Measurements from ENCODE around the gene DNAH14.
A peak's percentile ranks its signal among the peaks of the same experiment; 100 is the strongest.
"Not testable (repeated sequence)": the region's sequence is repeated elsewhere in the genome, so short reads cannot be mapped to it uniquely, and the experiment has no call there.

DNAH14 gene

DNA sequence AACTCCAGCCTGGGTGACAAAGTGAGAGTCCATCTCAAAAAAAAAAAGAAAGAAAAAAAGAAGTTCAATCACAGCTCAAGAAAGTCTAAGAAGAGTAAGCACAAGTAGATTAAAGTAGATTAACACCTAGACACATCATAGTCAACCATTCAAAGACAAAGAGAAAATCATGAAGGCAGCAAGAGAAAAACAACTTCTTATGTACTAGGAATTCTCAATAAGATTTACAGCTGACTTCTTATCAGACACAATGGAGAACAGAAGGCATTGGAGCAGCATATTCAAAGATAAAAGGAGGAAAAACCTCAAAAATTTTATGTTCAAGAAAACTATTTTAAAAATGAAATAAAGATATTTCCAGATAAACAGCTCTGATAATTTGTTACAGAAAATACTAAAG, 351.1 kb downstream of the DNAH14 start:
- H3K27me3 Mint-ChIP-seq, result peaks cover 13% of the 10 kb centered on the region
- ATAC-seq, result no peak
- H3K4me1 Mint-ChIP-seq, result no peaks in the 10 kb centered on the region
- DNase-seq, result no peak
- peaks cover 8 to 21% of the 10 kb centered on the region in 2 donors for H3K9me3 Mint-ChIP-seq
- no peak overlapping the region for H3K4me3 Mint-ChIP-seq
- no peak overlapping the region for H3K27ac Mint-ChIP-seq

- Mint-ChIP-seq H3K27me3 (no peaks in the 10 kb centered on the region), H3K27ac (no peak overlapping the region), H3K4me3 (no peak overlapping the region), H3K9me3 (peaks cover 6 to 16% of the 10 kb centered on the region in 2 donors), H3K4me1 (no peaks in the 10 kb centered on the region)
- no peak for ATAC-seq
- no peak for DNase-seq
These were observed 360.8 kb downstream of the DNAH14 start for GRCh38 chr1:225290244-225290643.

DNA sequence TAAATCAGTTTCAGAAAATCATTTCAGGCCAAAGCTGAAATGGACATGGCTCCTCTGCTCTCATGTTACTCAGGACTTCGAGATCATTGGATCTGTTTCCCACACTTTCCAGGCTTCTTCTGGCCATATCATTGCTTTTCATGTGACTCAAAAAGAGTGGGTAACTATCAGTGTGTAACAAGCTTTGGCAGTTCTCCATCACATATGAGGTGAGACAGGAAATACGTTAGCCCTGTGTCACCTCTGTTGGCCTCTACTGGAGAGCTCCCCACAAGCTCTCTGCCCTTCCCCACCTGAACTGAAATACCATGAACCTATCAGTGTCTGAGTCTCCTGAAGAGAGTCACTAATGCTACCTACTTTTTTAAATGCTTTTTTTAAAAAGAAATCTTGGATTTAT, 370.1 kb downstream of the DNAH14 start:
- no peak for ATAC-seq
- Mint-ChIP-seq H3K4me1 (no peaks in the 10 kb centered on the region), H3K27me3 (peaks cover 9% of the 10 kb centered on the region), H3K27ac (no peak overlapping the region), H3K4me3 (no peak overlapping the region), H3K9me3 (peaks cover 16 to 31% of the 10 kb centered on the region in 2 donors)
- DNase-seq, result no peak

DNA sequence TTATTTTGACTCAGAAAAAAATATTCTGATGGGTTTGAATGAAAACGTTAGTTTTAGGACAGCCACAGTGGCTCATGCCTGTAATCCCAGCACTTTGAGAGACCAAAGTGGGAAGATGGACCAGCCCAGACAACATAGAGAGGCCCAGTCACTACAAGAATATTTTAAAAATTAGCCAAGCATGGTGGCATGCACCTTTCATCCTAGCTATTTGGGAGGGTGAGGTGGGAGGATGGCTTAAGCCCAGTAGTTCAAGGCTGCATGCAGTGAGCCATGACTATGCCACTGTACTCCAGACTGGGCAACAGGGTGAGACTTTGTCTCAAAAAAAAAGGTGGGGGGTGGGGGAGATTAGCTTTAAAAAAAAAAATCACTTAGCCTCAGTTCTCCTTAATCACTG, 370.9 kb downstream of the DNAH14 start:
- ATAC-seq (no peak), DNase-seq (no peak)
- no peak overlapping the region for H3K27ac Mint-ChIP-seq
- peaks cover 8 to 24% of the 10 kb centered on the region in 2 donors for H3K9me3 Mint-ChIP-seq
- H3K4me1 Mint-ChIP-seq, result no peaks in the 10 kb centered on the region
- H3K4me3 Mint-ChIP-seq, result no peak overlapping the region
- peaks cover 9% of the 10 kb centered on the region for H3K27me3 Mint-ChIP-seq

- Mint-ChIP-seq H3K4me3 (no peak overlapping the region), H3K27ac (no peak overlapping the region), H3K4me1 (no peaks in the 10 kb centered on the region), H3K27me3 (no peaks in the 10 kb centered on the region), H3K9me3 (no peaks in the 10 kb centered on the region)
- no peak for ATAC-seq
- DNase-seq, result no peak
These were observed 375.5 kb downstream of the DNAH14 start for GRCh38 chr1:225304996-225305395.

DNA sequence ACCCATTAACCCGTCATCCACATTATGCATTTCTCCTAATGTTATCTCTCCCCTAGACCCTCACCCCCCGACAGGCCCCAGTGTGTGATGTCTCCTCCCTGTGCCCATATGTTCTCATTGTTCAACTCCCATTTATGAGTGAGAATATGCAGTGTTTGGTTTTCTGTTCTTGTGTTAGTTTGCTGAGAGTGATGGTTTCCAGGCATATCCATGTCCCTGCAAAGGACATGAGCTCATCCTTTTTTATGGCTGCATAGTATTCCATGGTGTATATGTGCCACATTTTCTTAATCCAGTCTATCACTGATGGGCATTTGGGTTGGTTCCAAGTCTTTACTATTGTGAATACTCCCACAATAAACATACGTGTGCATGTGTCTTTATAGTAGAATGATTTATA, 381.1 kb downstream of the DNAH14 start:
- H3K4me1 Mint-ChIP-seq, ATAC-seq, H3K4me3 Mint-ChIP-seq, H3K27ac Mint-ChIP-seq, DNase-seq, H3K9me3 Mint-ChIP-seq, H3K27me3 Mint-ChIP-seq: not testable (repeated sequence)

DNA sequence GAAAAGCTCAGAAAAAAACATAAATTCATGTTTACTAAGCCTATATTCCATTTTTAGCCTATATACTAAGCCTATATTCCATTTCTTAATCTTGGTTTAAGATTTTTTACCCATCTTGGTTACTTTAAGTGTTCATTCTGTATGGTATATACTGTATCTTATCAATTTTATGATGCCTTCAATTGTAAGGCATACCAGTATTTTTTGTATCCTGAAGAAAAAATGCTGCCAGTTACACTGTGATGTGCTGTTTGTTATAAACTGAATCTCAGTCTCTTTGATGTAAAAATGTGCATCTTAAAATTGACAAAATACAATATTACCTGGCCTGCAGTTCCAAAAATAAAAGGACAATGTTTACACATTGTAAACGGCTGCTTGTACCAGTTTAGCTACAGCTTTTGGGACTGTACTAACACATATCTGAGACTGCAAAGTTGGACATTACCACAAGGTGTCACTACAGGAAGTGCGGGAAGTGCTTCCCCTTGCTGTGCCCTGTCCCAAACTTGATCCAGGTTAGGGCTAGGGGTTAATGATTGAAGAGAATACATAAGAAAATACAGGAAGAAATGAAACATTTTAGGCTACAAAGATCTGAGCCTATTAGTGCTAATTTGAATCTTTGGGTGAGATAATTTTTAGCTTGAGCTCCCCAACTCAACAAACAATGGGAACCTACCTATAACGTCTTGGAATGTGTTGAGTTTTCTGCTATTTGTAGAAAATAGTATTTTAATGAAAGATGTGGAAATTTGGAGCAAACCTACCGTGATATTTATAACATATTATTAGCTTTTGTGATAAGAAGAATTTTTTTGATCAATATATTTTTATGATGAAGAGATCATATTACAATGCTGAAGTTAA, 389.5 kb downstream of the DNAH14 start:
- no peaks in the 10 kb centered on the region for H3K27me3 Mint-ChIP-seq
- H3K4me3 Mint-ChIP-seq, result no peak overlapping the region
- H3K4me1 Mint-ChIP-seq, result no peaks in the 10 kb centered on the region
- ATAC-seq (peak; percentile 66), DNase-seq (no peak)
- H3K9me3 Mint-ChIP-seq, result no peaks in the 10 kb centered on the region
- H3K27ac Mint-ChIP-seq, result no peak overlapping the region

GRCh38 chr1:225319871-225320270, 390.4 kb downstream of the DNAH14 start:
- Mint-ChIP-seq H3K4me1 (no peaks in the 10 kb centered on the region), H3K4me3 (no peak overlapping the region), H3K9me3 (no peaks in the 10 kb centered on the region), H3K27ac (no peak overlapping the region), H3K27me3 (no peaks in the 10 kb centered on the region)
- DNase-seq (no peak), ATAC-seq (no peak)

- DNase-seq (no peak), ATAC-seq (no peak)
- no peaks in the 10 kb centered on the region for H3K27me3 Mint-ChIP-seq
- H3K4me1 Mint-ChIP-seq, result no peaks in the 10 kb centered on the region
- no peak overlapping the region for H3K27ac Mint-ChIP-seq
- H3K9me3 Mint-ChIP-seq, result no peaks in the 10 kb centered on the region
- H3K4me3 Mint-ChIP-seq, result no peak overlapping the region
These were observed 392.3 kb downstream of the DNAH14 start for GRCh38 chr1:225321784-225322183.

DNA sequence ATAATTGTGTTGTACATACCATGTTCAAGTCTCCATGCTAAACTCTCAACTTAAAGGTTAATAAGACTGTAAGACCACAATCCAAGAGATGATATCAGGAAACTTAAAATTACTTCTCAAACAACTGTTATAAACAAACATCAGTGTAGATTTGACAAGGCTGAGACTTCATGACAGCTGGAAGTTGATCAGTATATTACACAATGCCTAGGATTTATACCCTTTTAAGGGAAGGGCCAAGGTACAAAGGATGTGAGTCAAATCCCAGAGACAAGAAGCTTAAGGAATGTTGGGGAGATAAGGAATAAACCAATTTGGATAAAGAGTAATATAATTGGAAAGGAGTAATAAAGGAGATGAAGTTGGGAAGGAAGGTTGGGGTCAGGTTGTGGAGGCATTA, 399.6 kb downstream of the DNAH14 start:
- no peaks in the 10 kb centered on the region for H3K4me1 Mint-ChIP-seq
- H3K9me3 Mint-ChIP-seq, result no peaks in the 10 kb centered on the region
- H3K27ac Mint-ChIP-seq, result no peak overlapping the region
- H3K4me3 Mint-ChIP-seq, result no peak overlapping the region
- ATAC-seq (no peak), DNase-seq (no peak)
- no peaks in the 10 kb centered on the region for H3K27me3 Mint-ChIP-seq

DNA sequence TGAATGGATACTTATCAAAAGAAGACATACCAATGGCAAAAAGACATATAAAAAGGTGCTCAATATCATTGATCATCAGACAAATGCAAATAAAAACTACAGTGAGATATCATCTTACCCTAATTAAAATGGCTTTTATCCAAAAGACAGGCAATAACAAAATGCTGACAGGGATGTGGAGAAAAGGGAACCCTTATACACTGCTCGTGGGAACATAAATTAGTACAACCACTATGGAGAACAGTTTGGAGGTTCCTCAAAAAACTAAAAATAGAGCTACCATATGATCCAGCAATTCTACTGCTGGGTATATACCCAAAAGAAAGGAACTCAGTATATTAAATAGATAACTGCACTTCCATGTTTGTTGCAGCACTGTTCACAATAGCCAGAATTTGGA, 400.5 kb downstream of the DNAH14 start:
- H3K27ac Mint-ChIP-seq, ATAC-seq, H3K4me3 Mint-ChIP-seq, H3K27me3 Mint-ChIP-seq, H3K4me1 Mint-ChIP-seq, DNase-seq, H3K9me3 Mint-ChIP-seq: not testable (repeated sequence)

- Mint-ChIP-seq H3K27me3 (no peaks in the 10 kb centered on the region), H3K27ac (no peak overlapping the region), H3K9me3 (no peaks in the 10 kb centered on the region), H3K4me1 (no peaks in the 10 kb centered on the region), H3K4me3 (no peak overlapping the region)
- ATAC-seq (no peak), DNase-seq (no peak)
These were observed 403.2 kb downstream of the DNAH14 start for GRCh38 chr1:225332686-225333085.

- not testable (repeated sequence) for H3K27me3 Mint-ChIP-seq, H3K4me3 Mint-ChIP-seq, DNase-seq, H3K4me1 Mint-ChIP-seq, ATAC-seq, H3K27ac Mint-ChIP-seq, H3K9me3 Mint-ChIP-seq
These were observed 405.8 kb downstream of the DNAH14 start for GRCh38 chr1:225335098-225335778.

- Mint-ChIP-seq H3K4me3 (no peak overlapping the region), H3K27me3 (peaks cover 8% of the 10 kb centered on the region), H3K27ac (no peak overlapping the region), H3K4me1 (no peaks in the 10 kb centered on the region), H3K9me3 (no peaks in the 10 kb centered on the region)
- ATAC-seq (no peak), DNase-seq (no peak)
These were observed 409.1 kb downstream of the DNAH14 start for GRCh38 chr1:225338545-225338944.

DNA sequence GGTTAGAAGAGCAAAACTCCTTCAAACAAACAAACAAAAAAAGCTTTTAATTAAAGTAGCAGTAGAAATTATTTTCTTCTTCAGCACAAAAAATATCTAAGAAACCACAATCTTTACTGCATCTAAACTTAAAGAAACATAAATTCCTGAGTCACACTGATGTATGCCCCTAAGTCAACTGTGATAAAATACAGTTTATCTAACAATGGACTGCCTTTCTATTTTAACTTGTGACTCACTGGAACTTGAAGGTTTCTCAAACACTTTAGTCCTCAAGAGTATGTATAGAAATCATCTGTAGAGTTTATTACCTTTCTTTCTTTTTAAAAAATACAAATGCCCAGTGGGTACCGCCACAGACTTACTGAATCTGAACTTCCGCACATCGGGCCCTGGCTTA, 412.2 kb downstream of the DNAH14 start:
- no peaks in the 10 kb centered on the region for H3K4me1 Mint-ChIP-seq
- ATAC-seq (no peak), DNase-seq (no peak)
- H3K9me3 Mint-ChIP-seq, result no peaks in the 10 kb centered on the region
- H3K4me3 Mint-ChIP-seq, result no peak overlapping the region
- no peak overlapping the region for H3K27ac Mint-ChIP-seq
- H3K27me3 Mint-ChIP-seq, result peaks cover 8% of the 10 kb centered on the region

DNA sequence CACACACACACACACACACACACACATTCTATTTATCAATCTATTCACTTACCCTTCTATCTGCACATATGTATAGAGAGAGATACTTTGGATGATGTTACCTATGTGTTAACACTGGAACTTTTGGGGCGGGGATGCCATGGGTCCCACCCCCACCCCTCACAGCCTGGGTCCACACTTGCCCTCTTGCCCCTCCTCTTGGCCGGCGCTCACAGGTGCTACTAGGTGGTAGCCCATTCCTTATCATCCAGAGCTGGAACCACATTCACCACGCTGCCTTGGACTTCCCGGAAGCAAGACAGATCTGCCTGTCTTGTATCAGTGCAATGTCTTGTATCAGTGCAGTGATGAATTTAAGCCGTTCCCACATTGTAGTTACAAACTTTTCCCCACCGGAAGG, 413.2 kb downstream of the DNAH14 start:
- Mint-ChIP-seq H3K27me3 (peaks cover 14% of the 10 kb centered on the region), H3K27ac (no peak overlapping the region), H3K4me1 (peaks cover 6% of the 10 kb centered on the region), H3K4me3 (no peak overlapping the region), H3K9me3 (peaks cover 4 to 5% of the 10 kb centered on the region in 2 donors)
- DNase-seq (no peak), ATAC-seq (no peak)

All from stimulated activated naive CD8-positive, alpha-beta T cell treated with anti-CD3 and anti-CD28 coated beads, Interleukin-15, amount 100 ng/mL, for 72 hours (primary cell).